ENCODE data around the gene MGLL. TPM values are rescaled to one million over a fixed set of nuclear protein-coding genes. Genes with fewer than 3 reads are reported as not detected.

Gene MGLL
- total RNA-seq, 1 donor = 18.1 TPM

GRCh38 chr3:127722091-127722784 is 100.1 kb downstream of the MGLL start:
- no peak overlapping the region for H3K4me2 ChIP-seq (ENCODE audit: insufficient read depth, low read length)
- no peak for DNase-seq (ENCODE audit: insufficient read length, low spot score, missing footprints)
- no peak overlapping the region for H2AFZ ChIP-seq (ENCODE audit: low read length)
- no peaks in the 10 kb centered on the region for H3K27me3 ChIP-seq (ENCODE audit: insufficient read depth, low read length)
- no peak overlapping the region for H3K4me3 ChIP-seq (ENCODE audit: insufficient read depth, low read length)
- H3K36me3 ChIP-seq (ENCODE audit: insufficient read depth, low read length) = no peaks in the 10 kb centered on the region
- no peak overlapping the region for H3K27ac ChIP-seq (ENCODE audit: low read depth, low read length)
- no peaks in the 10 kb centered on the region for H3K9me3 ChIP-seq (ENCODE audit: low read depth, low read length)
- H3K79me2 ChIP-seq (ENCODE audit: insufficient read depth, low read length) = no peaks in the 10 kb centered on the region
- H4K20me1 ChIP-seq (ENCODE audit: insufficient read depth, low read length) = no peaks in the 10 kb centered on the region
- H3K4me1 ChIP-seq (ENCODE audit: insufficient read depth, low read length) = no peaks in the 10 kb centered on the region
- TF ChIP-seq CTCF (IDR thresholded peaks at IDR 0.05; ENCODE audit: extremely low read depth, low read depth, low read length) = no peak

GRCh38 chr3:127720985-127721935 is 101.1 kb downstream of the MGLL start:
- H3K4me3 ChIP-seq (ENCODE audit: insufficient read depth, low read length) = no peak overlapping the region
- H3K9me3 ChIP-seq (ENCODE audit: low read depth, low read length) = no peaks in the 10 kb centered on the region
- no peak overlapping the region for H3K4me2 ChIP-seq (ENCODE audit: insufficient read depth, low read length)
- H3K27ac ChIP-seq (ENCODE audit: low read depth, low read length) = no peak overlapping the region
- no peaks in the 10 kb centered on the region for H3K36me3 ChIP-seq (ENCODE audit: insufficient read depth, low read length)
- H3K27me3 ChIP-seq (ENCODE audit: insufficient read depth, low read length) = no peaks in the 10 kb centered on the region
- no peak overlapping the region for H2AFZ ChIP-seq (ENCODE audit: low read length)
- no peaks in the 10 kb centered on the region for H3K4me1 ChIP-seq (ENCODE audit: insufficient read depth, low read length)
- H3K79me2 ChIP-seq (ENCODE audit: insufficient read depth, low read length) = no peaks in the 10 kb centered on the region
- TF ChIP-seq CTCF (IDR thresholded peaks at IDR 0.05; ENCODE audit: extremely low read depth, low read depth, low read length) = no peak
- H4K20me1 ChIP-seq (ENCODE audit: insufficient read depth, low read length) = no peaks in the 10 kb centered on the region
- no peak for DNase-seq (ENCODE audit: insufficient read length, low spot score, missing footprints)

GRCh38 chr3:127720161-127720823 is 102.0 kb downstream of the MGLL start:
- H3K79me2 ChIP-seq (ENCODE audit: insufficient read depth, low read length) = no peaks in the 10 kb centered on the region
- H2AFZ ChIP-seq (ENCODE audit: low read length) = no peak overlapping the region
- no peak overlapping the region for H3K4me3 ChIP-seq (ENCODE audit: insufficient read depth, low read length)
- no peaks in the 10 kb centered on the region for H3K36me3 ChIP-seq (ENCODE audit: insufficient read depth, low read length)
- no peaks in the 10 kb centered on the region for H3K9me3 ChIP-seq (ENCODE audit: low read depth, low read length)
- H3K4me2 ChIP-seq (ENCODE audit: insufficient read depth, low read length) = no peak overlapping the region
- no peaks in the 10 kb centered on the region for H3K27me3 ChIP-seq (ENCODE audit: insufficient read depth, low read length)
- H3K4me1 ChIP-seq (ENCODE audit: insufficient read depth, low read length) = no peaks in the 10 kb centered on the region
- H4K20me1 ChIP-seq (ENCODE audit: insufficient read depth, low read length) = no peaks in the 10 kb centered on the region
- TF ChIP-seq CTCF (IDR thresholded peaks at IDR 0.05; ENCODE audit: extremely low read depth, low read depth, low read length) = no peak
- H3K27ac ChIP-seq (ENCODE audit: low read depth, low read length) = no peak overlapping the region
- no peak for DNase-seq (ENCODE audit: insufficient read length, low spot score, missing footprints)
